HG03095 (cell line): ENCODE measurements around the gene PLBD1.

Experiments used
- ATAC-seq: cut with Tn5 transposase; IDR thresholded peaks from one replicate; pipeline ENCODE4 v1.9.1; 2021; ENCODE audit warnings: moderate library complexity; ENCODE audit not compliant: unreplicated experiment

Gene PLBD1, protein sequence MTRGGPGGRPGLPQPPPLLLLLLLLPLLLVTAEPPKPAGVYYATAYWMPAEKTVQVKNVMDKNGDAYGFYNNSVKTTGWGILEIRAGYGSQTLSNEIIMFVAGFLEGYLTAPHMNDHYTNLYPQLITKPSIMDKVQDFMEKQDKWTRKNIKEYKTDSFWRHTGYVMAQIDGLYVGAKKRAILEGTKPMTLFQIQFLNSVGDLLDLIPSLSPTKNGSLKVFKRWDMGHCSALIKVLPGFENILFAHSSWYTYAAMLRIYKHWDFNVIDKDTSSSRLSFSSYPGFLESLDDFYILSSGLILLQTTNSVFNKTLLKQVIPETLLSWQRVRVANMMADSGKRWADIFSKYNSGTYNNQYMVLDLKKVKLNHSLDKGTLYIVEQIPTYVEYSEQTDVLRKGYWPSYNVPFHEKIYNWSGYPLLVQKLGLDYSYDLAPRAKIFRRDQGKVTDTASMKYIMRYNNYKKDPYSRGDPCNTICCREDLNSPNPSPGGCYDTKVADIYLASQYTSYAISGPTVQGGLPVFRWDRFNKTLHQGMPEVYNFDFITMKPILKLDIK

DNA sequence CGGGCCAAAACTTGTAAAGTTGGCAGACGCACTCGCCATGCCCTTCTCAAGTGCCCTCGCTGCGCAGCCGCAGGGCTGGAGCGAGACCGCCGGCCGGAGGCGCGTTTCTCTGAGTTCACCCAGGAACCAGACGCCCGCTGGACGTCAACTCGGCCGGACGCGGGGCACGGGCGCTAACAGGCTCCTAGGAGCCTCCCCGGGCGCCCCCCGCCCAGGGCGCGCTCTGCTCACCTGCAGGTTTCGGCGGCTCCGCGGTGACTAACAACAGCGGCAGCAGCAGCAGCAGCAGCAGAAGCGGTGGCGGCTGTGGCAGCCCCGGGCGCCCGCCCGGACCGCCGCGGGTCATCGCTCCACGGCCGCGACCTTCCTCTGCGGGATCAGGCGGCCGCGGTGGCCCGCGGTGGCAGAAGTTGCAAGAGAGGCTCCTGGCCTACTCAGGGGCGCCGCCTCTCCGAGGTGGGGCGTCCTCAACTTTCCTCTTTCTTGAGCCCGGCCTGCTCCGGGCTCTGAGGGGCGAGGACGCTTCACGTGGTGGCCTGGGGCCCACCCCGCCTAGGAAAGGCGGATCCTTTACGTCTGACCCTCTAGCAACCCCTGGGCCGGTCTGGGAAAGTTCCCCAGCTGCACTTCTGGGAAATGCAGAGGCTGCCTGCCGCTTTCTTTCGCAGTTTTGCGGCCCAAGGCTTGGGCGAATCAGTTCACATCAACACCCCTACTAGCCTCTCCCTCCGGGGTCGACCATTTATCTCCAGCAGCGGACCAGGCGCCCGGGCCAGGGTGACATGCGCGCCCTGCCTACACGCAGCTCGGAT, at the start of gene PLBD1:
Gene PLBD1, minus strand, starts transcription at position 533 of the 812 bp plus-strand sequence. Its CDS starts 187 bp downstream, at position 346.
- no peak for ATAC-seq

DNA sequence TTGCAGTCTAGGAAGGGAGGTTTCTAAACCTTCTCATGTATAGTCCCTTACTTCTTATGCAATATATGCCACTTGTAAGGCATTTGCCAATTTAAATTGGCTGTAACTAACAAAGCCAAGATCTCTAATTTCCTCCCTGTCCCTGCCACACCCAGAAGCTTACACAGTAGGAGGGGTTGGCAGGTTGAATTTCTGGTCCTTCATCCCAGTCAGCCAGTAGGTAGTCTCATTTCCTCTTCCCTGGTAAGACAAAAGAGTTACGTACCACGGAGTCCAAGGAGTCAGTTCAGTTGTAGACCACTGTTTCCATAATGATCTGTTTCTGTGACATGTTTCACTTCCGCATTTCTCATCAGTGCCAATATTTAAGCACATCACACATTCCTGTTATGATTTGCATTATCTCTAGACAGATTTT, 47.0 kb upstream of the PLBD1 start:
- no peak for ATAC-seq

DNA sequence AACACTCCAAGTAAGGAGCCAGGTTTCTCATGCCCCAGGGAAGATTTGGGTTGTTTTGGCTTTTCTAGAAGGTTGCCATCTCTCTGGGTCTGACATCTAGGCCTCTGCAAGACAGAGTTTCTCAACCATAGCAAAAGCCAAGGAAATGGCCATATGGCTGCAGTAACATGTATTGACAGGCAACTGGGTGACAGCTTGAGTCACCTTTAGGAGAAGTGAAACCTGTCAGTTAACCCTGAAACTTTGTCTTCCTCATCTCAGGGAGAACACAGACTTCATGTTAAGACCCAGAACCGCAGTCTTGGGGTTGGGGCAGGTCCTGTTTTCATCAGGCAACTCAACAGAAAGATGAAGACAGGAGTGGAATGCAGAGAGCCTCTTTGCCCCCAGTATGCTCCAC, 46.0 kb upstream of the PLBD1 start:
- peak; percentile 96 for ATAC-seq

DNA sequence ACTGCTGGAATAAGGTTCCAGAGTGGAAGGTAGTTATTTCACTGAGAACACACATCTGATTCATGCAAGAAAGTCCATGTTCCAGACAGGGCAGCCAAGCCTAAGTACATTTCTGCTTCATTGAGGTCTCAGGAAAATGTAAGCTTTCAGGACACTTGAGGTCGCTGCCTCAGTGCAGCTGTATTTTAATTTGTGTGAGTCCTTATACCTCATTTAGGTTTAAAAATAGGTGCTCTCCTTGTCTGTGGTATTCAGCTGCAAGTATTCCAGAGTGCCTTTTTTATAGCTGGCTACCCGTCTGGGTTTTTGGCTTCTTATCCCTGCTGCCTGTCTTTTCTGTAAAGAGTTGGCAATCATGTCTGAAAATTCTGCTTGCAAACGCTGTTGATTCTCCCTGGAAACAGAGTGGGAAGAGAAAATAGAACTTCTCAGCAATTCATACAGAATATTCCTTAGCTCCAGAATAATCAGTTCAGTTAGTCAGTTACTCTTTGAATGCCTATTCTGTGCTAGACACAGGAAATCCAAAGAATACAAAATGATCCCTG, 45.3 kb upstream of the PLBD1 start:
- ATAC-seq: no peak

DNA sequence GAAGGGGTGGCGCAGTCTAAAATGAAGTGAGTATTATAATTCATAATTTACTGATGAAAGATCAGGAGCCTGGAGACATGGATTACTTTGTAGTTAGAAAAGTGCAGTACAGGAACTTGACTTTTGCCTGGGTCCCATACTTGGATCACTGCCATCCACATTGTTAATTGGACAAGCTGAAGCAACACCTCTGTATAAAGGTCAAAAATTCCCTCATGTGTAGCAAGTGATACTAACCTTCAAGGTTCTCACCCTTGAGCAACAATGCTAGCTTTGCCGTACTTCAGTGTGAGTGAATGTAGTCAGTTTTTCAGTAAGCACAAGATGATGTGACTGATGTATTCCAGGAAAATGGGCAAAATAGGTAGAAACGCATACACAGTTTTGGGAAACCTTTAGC, 44.6 kb upstream of the PLBD1 start:
- ATAC-seq: no peak

DNA sequence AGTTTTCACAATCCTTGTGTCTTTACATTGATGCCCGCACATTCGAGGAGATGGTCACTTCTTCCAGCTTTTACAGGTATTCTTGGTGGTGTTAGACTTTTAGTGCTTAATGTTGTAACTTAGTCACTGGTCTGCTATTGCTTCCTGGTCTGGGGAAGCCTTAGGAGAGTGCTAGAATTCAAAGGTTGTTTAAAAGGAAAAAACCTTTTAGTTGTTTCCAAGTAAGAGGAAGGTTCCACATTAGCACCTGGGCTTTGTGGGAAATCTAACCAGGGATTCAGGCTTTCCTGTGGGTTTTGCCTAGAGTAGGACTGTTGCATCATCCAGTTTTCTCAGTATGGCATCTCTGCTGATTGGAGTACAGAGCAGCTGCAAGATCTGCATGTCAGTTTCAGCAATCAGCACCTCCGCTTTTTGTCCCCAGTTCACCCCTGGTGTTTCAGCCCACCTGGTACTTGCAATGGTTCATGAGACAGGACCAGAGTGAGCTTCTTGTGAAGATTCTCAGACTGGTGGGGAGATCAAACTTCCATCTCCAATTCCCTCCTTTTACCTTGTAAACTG, 44.0 kb upstream of the PLBD1 start:
- no peak for ATAC-seq

DNA sequence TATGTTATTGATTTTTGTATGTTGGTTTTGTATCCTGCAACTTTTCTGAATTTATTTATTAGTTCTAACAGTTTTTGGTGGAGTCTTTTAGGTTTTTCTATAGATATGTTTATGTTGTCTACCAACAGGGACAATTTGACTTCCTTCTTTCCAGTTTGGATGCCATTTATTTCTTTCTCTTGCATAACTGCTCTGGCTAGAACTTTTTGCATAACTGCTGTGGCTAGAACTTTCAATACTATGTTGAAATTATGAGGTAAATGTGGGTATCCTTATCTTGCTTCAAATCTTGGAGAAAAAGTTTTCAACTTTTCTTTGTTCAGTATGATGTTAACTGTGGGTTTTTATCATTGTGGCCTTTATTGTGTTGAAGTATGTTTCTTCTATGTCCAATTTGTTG, 39.9 kb upstream of the PLBD1 start:
- no peak for ATAC-seq

DNA sequence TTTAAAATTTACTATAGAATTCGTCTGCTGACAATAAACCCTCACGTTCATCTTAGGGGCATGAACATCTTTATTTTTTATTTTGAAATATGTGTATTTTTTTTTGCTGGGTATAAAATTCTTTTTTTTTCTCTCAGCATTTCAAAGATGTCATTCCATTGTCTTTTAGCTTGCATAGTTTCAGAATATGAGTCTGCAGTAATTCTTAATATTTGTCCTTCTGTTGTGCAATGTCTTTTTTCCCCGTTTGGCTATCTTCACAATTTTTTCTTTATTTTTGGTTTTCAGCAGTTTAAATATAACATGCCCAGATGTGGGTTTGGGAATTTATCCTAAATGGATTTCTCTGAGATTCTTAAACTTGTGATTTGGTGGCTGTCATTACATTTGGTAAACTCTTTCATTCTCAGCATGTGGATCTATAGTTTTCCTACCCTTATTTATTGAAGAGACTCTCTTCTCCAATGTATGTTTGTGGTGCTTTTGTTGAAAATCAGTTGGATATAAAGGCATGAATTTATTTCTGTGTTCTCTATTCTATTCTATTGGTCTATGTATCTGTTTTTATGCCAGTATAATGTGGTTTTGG, 37.8 kb upstream of the PLBD1 start:
- ATAC-seq: no peak

DNA sequence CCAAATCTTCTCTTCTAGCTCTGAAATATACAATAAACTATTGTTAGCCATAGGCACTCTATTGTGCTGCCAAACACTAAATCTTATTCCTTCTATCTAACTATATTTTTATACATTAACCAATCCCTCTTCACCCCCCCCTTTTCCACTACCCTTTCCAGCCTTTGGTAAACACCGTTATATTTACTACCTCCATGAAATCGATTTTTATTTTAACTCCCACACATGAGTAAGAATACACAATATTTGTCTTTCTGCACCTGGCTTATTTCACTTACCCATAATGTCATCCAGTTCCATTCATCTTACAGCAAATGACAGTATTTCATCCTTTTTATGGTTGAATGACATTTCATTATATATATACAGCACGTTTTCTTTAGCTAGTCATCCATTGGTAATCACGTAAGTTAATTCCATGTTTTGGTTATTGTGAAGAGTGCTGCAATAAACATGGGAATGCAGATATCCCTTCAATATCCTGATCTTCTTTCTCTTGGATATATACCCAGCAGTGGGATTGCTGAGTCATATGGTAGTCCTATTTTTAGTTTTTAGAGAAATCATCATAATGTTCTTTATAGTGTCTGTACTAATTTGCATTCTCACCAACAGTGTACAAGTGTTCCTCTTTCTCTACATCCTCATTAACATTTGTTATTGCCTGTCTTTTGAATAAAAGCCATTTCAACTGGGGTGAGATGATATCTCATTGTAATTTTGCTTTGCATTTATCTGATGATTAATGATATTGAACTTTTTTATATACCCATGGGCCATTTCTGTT, 34.2 kb upstream of the PLBD1 start:
- ATAC-seq: no peak

DNA sequence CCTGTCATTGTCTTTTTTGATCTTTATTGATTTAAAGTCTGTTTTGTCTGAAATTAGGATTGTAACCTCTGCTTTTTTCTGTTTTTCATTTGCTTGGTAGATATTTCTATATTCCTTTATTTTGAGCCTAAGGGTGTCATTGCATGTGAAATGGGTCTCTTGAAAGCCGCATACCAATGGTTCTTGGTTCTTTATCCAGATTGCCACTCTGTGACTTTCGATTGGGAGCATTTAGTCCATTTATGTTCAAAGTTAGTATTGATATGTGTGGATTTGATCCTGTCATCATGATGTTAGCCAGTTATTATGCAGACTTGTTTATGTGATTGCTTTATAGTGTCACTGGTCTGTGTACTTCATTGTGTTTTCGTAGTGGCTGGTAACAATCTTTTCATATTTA, 29.8 kb upstream of the PLBD1 start:
- no peak for ATAC-seq

DNA sequence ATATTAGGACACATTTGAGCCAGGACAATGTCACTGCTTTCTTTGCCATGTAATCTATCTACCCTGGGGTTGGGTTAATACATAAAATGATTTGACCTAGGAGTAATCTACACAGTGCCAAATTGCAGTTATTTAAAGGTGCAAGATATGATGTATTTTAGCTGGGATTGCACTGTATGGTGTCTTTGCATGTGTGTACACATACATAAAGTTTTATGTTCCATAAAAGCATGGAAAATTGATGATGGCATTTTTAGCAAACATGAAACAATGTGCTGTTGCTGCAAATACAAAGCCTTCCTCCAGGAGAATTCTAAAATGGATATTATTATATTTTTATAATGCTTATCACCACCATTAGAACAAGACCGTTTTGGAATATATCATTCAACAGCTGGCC, 24.0 kb upstream of the PLBD1 start:
- no peak for ATAC-seq

DNA sequence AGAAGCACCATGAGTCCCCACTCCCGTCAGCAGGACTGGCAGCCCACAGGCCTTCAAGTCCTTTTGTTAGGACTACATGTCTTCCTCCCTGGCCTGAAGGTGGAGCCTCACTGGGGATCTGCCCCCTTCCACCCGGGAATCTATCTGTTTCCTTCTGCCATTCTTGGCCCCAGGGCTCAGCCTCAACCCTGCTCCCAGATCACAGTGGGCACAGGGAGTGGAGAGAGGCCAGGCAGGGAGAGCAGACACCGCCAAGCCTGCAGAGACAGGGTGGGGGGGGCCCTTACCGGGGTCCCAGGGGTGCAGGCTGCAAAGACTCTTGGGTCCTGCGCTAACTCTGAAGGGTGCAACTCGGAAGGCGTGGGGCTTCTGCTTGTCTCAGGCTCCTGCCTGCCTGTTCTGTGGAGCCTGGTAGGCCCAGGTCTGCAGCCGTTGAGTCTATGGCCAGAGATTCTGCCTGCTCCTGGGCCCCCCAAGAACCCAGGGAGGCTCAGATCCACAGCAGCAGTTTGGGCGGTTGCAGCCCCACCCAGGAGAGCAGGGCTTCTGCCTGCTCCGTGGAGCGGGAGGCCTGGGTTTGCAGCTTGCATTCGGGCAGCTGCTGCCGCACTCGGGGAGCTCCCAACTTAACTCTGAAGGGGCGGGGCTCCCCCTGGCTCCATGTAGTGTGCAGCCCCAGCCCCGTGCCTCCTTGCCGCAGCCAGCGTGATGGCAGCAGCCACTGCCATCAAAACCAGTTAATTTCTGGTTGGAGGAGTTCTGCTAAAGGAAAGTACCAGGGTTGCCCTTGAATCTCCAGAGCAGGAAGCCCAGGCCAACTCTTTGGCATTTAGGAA, 21.7 kb upstream of the PLBD1 start:
- no peak for ATAC-seq

DNA sequence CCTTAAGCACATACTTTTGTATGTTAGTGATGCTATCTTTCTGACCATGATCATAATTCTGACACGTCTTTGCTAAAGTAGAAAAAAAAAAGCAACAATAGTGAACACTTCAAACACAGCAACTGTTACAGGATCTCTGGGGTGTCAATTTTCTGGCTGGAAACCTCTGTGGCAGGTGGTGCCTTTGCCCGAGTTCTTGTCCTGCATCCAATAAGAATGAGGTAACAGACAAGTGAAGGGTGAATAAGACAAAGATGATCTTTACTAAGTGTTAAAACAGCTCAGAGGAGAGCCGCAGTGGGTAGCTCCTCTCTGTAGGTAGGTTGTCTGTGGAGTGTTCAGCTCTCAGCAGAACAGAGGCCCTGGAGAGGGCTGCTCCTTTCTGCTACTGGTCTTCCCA, 20.9 kb upstream of the PLBD1 start:
- ATAC-seq: no peak

DNA sequence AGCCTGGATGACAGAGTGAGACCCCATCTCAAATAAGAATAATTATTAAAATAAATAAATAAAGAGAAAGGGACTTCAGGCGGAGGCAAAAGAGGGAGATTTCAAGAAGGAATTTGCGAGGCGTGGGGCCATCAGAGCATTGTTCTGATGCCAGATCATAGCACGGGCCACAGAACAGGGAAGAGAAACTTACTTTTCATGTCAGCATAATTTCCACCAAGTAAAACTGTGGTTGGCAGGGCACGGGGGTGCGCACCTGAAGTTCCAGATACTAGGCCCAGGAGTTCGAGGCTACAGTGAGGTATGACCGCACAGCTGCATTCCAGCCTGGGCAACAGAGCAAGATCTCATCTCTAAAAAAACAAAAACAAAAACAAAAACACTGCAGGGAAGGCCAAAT, 11.0 kb upstream of the PLBD1 start:
- no peak for ATAC-seq

DNA sequence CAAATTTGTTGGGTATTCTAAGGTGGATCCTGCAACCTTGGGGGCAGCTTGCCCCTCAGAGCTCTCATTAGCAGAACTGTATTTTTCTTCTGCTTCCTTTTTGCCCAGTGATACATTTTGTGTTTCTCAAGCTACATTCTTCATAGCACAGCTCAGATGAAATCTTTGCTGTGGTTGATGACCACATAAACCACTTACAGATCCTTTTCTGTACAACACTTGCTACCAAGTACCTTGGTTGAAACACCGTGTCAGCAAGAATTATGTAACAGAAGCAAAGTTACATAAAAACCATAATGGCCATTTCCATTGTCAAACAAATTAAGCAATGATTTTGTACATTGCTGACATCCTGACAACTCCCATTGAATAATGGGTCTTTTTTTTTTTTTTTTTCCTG, 9.7 kb upstream of the PLBD1 start:
- no peak for ATAC-seq

DNA sequence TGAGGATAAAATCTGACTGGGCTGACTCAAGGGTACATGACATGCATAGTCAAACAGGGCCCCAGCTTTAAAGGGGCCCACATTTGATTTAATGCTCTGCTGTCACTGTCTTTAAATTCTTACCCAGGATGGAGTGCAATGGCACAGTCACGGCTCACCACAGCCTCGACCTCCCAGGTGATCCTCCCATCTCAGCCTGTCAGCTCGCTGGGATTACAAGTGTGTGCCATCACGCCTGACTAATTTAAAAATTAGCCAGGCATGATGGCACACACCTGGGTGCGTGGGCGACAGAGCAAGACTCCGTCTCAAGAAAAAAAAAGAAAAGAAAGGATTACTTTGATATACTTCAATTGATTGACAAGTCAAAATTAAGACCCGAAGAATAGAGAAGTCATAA, 9.2 kb upstream of the PLBD1 start:
- ATAC-seq: no peak

DNA sequence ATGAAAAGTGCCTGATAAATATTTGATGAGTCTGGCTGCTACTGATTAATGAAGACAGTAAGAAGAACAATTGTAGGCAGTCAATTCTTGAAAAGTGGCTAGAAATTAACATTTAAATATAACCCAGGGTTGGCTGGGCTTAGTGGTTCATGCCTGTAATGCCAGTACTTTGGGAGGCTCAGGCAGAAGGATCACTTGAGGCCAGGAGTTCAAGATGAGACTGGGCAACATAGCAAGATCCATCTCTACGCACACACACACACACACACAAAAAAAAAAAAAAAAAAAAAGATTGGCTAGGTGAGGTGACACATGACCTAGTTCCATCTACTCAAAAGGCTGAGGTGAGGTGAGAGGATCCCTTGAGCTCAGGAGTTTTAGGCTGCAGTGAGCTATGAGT, 7.9 kb upstream of the PLBD1 start:
- no peak for ATAC-seq

DNA sequence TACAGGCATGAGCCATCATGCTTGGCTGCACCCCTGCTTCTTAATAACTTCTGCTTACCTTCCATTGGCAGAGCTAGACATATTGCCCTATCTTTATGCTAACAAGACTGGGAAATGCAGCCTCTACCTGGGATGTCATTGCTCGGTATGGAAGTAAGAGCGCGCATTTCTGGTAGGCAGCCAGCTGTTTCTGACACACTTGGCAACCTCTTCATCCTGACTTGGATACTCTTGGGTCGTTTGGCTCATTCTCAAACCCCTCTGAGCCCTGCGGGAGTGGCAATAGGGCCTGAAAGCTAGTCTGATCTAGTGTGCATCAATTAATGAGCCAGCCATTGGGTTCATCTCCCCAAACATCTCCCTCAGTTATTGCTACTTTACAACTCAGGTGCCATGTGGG, 5.4 kb upstream of the PLBD1 start:
- no peak for ATAC-seq

DNA sequence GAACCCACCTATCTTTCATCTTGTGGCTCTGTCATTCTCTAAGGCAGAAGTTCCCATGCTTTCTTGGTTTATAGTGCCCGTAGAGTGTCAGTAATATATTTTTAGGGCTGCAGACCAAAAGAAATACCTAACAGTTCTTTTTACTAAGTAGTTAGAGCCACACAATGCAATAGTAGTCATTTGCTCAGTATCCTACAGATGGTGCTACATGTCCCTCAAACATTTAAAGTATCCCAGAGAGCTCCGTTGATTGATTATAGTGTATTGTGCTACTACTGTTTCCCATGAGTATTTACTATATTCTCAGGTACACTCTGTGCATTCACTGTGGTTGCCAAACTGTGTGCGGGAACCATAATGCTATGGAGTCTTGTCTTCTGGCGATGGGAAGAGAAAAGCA, 4.7 kb upstream of the PLBD1 start:
- no peak for ATAC-seq
